ENCODE results near the gene VIPR2.

The VIPR2 gene

DNA sequence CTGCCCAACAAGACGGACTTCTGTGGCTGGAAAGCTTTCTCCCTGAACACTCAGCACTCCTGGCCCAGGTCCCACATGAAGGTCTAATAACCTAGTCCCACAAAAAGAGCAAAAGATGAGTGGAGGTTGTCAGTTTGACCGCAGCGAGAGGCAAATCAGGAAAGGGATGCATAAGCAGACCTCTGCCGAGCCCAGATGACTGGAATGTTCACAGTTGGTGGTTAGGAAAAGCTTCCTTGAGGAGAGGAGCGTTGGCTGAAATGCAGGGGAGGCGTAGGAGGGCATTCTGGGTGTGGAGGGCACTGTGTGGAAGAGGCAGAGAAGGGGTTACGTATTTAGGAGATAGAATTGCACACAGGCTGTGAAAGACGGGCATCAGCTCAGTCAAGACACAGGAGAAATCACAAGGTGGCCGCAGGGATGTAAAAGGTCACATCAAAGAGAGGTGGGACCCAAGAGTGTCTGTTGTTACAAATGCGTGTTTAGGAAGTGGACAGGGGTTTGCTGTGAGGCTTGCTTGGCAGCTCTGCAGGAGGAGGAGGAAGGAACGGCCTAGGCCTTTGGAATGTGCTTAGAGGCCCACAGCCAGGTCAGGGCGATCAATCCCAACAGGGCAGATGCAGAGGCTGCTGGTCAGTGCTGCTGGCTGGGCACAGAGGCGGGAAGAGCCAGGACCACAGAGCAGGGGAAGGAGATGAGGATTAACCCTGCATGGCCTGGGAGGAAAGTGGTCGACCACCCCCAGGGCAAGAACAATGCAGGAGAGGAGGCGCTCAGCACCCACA is 133.5 kb downstream of the VIPR2 start:
- H3K4me3 ChIP-seq (replicated peaks in 1 of 2; ENCODE audit: low read depth in 2 of 2, low read length in 2 of 2): no peak overlapping the region
- no peak for DNase-seq (ENCODE audit: low read depth in 2 of 2)
- TF ChIP-seq, protein P1, sequence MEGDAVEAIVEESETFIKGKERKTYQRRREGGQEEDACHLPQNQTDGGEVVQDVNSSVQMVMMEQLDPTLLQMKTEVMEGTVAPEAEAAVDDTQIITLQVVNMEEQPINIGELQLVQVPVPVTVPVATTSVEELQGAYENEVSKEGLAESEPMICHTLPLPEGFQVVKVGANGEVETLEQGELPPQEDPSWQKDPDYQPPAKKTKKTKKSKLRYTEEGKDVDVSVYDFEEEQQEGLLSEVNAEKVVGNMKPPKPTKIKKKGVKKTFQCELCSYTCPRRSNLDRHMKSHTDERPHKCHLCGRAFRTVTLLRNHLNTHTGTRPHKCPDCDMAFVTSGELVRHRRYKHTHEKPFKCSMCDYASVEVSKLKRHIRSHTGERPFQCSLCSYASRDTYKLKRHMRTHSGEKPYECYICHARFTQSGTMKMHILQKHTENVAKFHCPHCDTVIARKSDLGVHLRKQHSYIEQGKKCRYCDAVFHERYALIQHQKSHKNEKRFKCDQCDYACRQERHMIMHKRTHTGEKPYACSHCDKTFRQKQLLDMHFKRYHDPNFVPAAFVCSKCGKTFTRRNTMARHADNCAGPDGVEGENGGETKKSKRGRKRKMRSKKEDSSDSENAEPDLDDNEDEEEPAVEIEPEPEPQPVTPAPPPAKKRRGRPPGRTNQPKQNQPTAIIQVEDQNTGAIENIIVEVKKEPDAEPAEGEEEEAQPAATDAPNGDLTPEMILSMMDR (IDR thresholded peaks at IDR 0.05; ENCODE audit: low read depth, low read length): no peak

DNA sequence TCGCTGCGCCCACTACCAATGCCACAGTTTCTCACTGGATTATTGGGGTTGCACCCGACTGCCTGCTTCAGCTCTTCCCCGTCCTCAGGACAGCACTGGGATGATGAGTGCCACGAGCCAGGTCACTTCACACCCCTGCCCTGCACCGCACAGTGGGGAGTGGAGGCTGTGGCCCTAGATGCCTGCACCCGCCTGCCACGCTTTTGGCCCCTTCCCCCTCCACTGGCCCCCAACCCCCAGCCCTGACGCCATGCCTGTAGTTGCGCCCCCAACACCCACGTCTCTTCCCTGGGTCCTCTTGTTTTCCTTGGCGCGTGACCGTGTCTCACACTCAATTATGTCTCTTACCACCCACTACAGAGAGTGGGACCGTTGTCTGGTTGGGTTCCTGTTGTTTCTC is 134.3 kb downstream of the VIPR2 start:
- TF ChIP-seq, protein P1 (IDR thresholded peaks at IDR 0.05; ENCODE audit: low read depth, low read length): no peak
- H3K4me3 ChIP-seq (replicated peaks in 1 of 2; ENCODE audit: low read depth in 2 of 2, low read length in 2 of 2): no peak overlapping the region
- no peak for DNase-seq (ENCODE audit: low read depth in 2 of 2)

DNA sequence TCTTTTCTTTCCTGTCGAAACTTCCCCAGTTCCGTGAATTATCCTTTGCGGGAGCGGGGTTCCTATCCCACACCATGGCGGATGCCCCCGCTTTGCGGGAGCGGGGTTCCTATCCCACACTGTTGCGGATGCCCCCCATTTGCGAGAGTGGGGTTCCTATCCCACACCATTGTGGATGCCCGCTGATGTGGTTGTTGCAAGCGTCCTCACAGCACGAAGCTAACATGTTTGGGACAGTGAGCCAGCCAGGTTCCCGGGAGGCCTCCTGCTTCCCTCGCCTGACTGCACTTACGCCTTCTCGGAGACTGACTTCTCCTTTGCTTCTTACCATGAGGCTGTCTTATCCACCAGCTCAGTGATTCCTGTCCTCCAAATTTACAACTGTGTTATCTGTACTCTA is 134.7 kb downstream of the VIPR2 start:
- no peak for DNase-seq (ENCODE audit: low read depth in 2 of 2)
- TF ChIP-seq, protein P1 (IDR thresholded peaks at IDR 0.05; ENCODE audit: low read depth, low read length): no peak
- H3K4me3 ChIP-seq (replicated peaks in 1 of 2; ENCODE audit: low read depth in 2 of 2, low read length in 2 of 2): no peak overlapping the region

DNA sequence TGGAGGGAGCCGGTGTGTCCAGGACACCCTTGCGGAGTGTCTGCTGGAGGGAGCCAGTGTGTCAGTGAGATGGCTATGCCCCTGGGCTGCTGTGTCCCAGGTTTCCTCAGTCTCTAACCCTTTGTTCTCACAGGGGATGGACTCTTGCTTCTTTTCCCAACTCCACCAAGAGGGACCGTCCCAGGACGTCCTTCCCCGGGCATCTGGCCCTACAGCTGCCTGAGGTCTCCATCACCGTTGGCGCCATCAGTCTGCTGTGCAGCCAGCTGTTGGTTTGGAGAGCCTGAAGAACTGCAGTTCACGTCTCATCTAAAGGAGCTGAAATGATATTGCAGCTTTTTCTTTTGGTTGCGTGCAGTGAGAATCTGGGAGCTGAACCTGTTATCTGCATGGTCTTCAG is 136.2 kb downstream of the VIPR2 start:
- TF ChIP-seq, protein P1 (IDR thresholded peaks at IDR 0.05; ENCODE audit: low read depth, low read length): no peak
- H3K4me3 ChIP-seq (replicated peaks in 1 of 2; ENCODE audit: low read depth in 2 of 2, low read length in 2 of 2): no peak overlapping the region
- no peak for DNase-seq (ENCODE audit: low read depth in 2 of 2)

DNA sequence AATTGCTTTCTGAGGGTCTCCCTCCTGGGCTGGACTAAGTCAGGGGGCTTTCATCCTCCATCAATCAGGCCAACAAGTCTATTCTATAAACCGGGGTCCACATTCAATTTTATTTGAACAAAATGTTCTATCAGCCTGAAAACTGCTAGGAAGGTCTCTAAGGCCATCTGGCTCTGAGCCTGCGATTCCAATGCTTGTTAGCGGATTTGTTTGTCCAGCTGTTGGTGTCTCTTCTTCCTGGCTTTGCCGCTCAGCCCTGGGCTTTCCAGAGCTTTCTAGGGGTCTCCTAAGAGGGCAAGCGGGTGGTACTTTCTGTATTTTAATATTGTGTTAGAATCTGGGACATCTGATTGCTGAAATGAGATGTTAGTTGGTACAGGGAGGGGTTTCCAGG is 136.7 kb downstream of the VIPR2 start:
- TF ChIP-seq, protein P1 (IDR thresholded peaks at IDR 0.05; ENCODE audit: low read depth, low read length): no peak
- no peak overlapping the region for H3K4me3 ChIP-seq (replicated peaks in 1 of 2; ENCODE audit: low read depth in 2 of 2, low read length in 2 of 2)
- no peak for DNase-seq (ENCODE audit: low read depth in 2 of 2)

DNA sequence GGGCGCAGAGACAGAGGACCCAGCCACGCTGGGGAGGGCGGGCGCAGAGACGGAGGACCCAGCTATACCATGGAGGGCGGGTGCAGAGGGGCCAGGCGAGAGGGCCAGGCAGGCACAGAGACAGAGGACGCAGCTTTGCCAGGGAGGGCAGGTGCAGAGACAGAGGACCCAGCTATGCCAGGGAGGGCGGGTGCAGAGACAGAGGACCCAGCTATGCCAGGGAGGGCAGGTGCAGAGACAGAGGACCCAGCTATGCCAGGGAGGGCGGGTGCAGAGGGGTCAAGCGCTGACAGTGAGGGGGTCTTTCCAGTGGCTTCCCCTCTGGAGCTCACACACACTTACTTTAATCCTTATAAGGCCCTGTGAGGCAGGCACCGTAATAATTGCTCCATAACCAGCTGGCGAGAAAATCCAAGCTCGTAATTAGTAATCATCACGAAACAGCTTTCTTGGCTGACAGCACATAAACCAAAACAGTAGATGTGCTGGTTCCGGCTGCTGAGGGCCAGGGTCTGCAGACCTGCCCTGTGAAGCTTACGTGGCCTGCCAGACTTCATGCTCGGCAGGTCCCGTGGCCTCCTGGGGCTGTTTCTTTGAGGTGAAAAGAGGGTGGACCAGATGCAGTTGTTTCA is 137.2 kb downstream of the VIPR2 start:
- H3K4me3 ChIP-seq (replicated peaks in 1 of 2; ENCODE audit: low read depth in 2 of 2, low read length in 2 of 2): no peak overlapping the region
- TF ChIP-seq, protein P1 (IDR thresholded peaks at IDR 0.05; ENCODE audit: low read depth, low read length): no peak
- no peak for DNase-seq (ENCODE audit: low read depth in 2 of 2)
